GM18517 (cell line): Measurements from ENCODE around the gene AKAP6.
"Not testable (repeated sequence)": the region's sequence is repeated elsewhere in the genome, so short reads cannot be mapped to it uniquely, and the experiment has no call there.

Experiments used
- ATAC-seq: cut with Tn5 transposase; IDR thresholded peaks from one replicate; pipeline ENCODE4 v1.9.1; 2021; ENCODE audit warnings: mild to moderate bottlenecking, moderate library complexity; ENCODE audit not compliant: unreplicated experiment

Gene AKAP6

GRCh38 chr14:32436993-32437392 is 107.9 kb downstream of the AKAP6 start:
- no peak for ATAC-seq

- no peak for ATAC-seq
Measured at GRCh38 chr14:32438517-32438916, 109.4 kb downstream of the AKAP6 start.

- no peak for ATAC-seq
Measured at GRCh38 chr14:32443890-32444661, 115.0 kb downstream of the AKAP6 start.

- no peak for ATAC-seq
Measured at GRCh38 chr14:32447371-32447770, 118.3 kb downstream of the AKAP6 start.

- ATAC-seq = no peak
Measured at GRCh38 chr14:32449648-32450047, 120.5 kb downstream of the AKAP6 start.

- ATAC-seq = no peak
Measured at GRCh38 chr14:32450919-32451675, 122.0 kb downstream of the AKAP6 start.

GRCh38 chr14:32453857-32454810 is 125.0 kb downstream of the AKAP6 start:
- ATAC-seq = no peak

GRCh38 chr14:32457213-32457920 is 128.3 kb downstream of the AKAP6 start:
- no peak for ATAC-seq

- no peak for ATAC-seq
Measured at GRCh38 chr14:32458720-32459119, 129.6 kb downstream of the AKAP6 start.

GRCh38 chr14:32460267-32460666 is 131.2 kb downstream of the AKAP6 start:
- no peak for ATAC-seq

- not testable (repeated sequence) for ATAC-seq
Measured at GRCh38 chr14:32462553-32462952, 133.5 kb downstream of the AKAP6 start.

- no peak for ATAC-seq
Measured at GRCh38 chr14:32468955-32469354, 139.9 kb downstream of the AKAP6 start.

- no peak for ATAC-seq
Measured at GRCh38 chr14:32469388-32470160, 140.5 kb downstream of the AKAP6 start.

GRCh38 chr14:32470161-32470715 is 141.1 kb downstream of the AKAP6 start:
- ATAC-seq = no peak

- no peak for ATAC-seq
Measured at GRCh38 chr14:32471181-32471580, 142.1 kb downstream of the AKAP6 start.

- no peak for ATAC-seq
Measured at GRCh38 chr14:32472076-32472475, 143.0 kb downstream of the AKAP6 start.

- no peak for ATAC-seq
Measured at GRCh38 chr14:32472512-32473463, 143.7 kb downstream of the AKAP6 start.

- ATAC-seq = no peak
Measured at GRCh38 chr14:32473464-32473855, 144.4 kb downstream of the AKAP6 start.
